Renal cortical epithelial cell (primary cell): Measurements from ENCODE around the gene IL1RAPL1. TPM values are rescaled to one million over a fixed set of nuclear protein-coding genes. Genes with fewer than 3 reads are reported as not detected.

Source experiments
- DNase-seq: peaks from one replicate; pipeline ENCODE4 v3.0.0-alpha.2; 2011; ENCODE audit warnings: low read depth
- total RNA-seq: library from RNA; depleted of rRNA; stranded (reverse); fragments of >200 nt; gene quantifications from 2 replicates; pipeline ENCODE4 v1.2.3, GENCODE V29; 2014

IL1RAPL1 gene
- total RNA-seq, 1 donor from 2014 or later: 0.05 TPM

GRCh38 chrX:29422034-29422433 is 834.8 kb downstream of the IL1RAPL1 start:
- no peak for DNase-seq

DNA sequence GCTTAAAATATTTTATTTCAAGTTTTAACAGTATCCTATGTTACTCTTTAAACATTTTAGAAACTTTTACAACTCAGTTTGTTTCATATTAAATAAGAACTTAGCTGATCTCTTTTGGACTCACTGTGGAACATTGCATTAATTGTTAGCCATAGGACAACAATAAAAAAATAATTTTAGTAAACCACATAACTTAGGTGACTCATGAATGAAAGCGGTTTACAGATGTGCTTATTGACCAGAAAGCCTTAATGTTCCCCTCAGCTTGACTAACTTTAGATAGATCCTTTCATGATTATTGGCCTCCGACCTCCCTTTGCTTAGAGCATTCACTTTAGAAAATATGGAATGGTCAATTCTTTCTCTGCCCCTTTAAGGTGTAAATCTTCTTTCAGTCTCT is 844.6 kb downstream of the IL1RAPL1 start:
- DNase-seq: no peak

GRCh38 chrX:29432534-29432933 is 845.3 kb downstream of the IL1RAPL1 start:
- no peak for DNase-seq

- no peak for DNase-seq
These were observed 847.7 kb downstream of the IL1RAPL1 start for GRCh38 chrX:29434939-29435338.

DNA sequence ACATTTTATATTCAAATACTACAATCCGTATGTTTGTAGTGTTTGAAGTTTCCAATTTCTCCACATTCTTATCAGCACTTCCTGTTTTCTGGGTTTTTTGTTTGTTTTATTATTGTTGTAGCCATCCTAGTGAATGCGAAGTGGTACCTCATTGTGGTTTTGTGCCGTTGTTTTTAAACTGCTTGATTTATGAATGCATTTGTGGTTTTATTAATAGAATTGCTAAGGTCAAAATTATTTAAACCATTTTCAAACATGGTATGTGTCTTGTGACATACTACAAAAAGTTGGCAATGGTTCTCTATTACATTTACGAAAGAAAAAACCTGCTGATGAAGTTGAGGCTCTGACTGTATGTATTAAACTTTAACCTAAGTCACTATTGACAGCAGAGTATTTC is 848.1 kb downstream of the IL1RAPL1 start:
- DNase-seq: no peak

DNA sequence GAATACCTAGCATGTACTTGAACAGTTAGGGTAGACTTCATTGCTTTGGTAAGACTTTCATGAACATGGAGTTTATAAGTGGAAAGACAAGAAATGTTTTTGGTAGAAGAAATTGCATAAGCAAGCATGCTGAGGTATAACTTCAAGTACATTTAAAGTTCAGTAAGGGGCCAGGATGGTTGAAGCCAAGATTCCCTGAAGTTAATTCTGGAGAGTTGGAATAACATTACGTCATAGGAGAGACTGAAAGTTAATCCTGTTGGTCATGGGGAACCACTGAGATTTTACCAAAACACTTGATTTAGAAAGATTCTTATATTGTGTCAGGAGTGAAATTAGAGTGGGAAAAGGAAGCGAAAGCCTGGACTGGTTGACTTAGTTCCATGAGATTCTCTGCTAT is 860.6 kb downstream of the IL1RAPL1 start:
- no peak for DNase-seq

GRCh38 chrX:29453333-29453732 is 866.1 kb downstream of the IL1RAPL1 start:
- no peak for DNase-seq

GRCh38 chrX:29455702-29456101 is 868.5 kb downstream of the IL1RAPL1 start:
- DNase-seq: no peak

DNA sequence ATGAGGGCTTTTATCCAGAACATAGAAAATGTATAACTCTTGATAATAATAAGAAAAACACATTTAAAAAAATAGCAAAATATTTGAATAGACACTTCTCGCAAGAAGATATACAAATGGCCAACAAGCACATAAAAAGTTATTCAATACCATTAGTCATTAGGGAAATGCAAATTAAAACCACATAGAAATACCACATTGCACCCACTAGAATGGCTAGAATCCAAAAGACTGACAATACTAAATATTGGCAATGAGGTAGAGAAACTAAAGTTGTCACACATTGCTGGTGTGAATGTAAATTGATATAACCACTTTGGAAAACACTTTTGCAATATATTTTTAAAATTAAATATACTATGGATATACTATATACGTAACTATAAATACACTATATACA is 873.8 kb downstream of the IL1RAPL1 start:
- DNase-seq: peak; percentile 15

- DNase-seq: no peak
These were observed 879.2 kb downstream of the IL1RAPL1 start for GRCh38 chrX:29466456-29466855.

DNA sequence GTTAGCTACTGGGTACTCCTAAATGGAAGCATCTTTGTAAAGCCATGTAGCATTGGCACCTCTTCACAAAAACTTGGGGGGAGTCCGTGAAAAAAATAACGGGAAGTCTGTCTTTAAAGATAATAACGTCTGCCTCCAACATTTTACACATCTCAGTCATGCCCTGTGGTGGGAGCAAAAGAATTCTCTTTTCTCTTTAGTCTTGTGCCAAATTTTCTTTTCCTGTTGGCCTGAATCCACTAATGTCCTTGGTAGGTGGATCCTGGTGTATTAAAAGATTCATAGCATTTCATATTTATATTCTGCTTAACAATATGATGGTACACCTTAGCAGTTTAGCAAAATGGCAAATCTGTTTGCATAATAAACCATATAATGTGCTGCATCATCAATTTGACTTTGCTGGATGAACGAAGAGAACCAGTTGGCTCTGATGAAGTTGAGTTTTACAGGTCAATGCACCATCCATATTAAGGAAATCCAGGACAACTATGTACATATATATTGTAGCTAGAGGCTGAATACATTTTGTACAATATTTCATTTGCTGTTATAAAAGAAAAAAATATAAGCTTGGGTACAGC is 881.8 kb downstream of the IL1RAPL1 start:
- DNase-seq: no peak

- peak; percentile 23 for DNase-seq
These were observed 882.8 kb downstream of the IL1RAPL1 start for GRCh38 chrX:29470030-29470429.

GRCh38 chrX:29471829-29472228 is 884.6 kb downstream of the IL1RAPL1 start:
- DNase-seq: no peak

DNA sequence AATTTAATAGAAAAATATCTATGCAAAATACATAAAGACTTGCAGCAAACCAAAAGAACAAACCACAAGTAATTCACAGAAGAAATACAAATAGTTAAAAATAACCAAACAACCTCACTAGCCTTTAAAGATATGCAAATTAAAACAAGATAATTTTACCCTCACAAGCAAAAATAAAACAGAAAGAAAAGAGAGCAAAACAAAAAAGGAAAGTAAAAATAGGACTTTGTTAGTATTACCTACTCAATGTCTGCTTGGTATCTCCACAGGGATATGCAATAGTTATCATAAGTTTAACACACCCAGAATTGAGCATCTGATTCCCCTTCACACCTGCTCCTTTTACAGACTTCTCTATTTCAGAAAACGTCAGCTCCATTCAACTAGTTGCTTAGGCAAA is 890.6 kb downstream of the IL1RAPL1 start:
- DNase-seq: no peak

DNA sequence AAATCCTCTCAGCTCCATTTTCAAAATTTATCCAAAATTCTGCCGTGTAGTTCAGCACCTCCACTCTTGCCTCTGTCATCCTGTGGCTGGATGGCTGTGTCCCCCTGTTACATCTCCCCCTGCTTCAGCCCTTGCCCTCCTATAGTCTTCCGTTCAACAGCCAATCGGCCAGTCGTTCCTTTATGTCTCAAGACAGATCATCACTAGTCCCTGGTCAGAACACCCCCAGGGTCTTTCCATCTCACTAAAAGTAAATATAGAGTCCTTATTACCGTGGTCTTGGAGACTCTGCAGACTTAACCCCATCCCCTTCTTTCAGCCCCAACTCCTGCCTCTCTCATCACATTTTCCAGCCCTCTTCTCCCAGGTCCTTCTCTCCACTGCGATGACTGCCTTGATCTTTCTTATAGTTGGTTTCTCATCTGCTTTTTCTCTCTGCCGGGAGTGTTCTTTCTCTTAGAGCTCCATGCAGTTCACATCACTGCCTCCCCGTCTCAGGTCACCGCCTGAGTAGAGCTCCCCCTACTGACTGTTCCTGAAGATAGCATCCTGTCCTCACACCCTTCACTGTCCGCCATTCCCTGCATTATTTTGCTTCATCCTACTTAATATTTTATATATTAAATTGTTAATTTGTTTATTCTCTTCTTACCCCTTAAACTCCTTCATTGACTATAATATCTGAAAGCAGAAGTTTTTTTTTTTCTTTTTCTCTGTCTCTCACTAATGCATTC is 891.3 kb downstream of the IL1RAPL1 start:
- DNase-seq: peak; percentile 6

DNA sequence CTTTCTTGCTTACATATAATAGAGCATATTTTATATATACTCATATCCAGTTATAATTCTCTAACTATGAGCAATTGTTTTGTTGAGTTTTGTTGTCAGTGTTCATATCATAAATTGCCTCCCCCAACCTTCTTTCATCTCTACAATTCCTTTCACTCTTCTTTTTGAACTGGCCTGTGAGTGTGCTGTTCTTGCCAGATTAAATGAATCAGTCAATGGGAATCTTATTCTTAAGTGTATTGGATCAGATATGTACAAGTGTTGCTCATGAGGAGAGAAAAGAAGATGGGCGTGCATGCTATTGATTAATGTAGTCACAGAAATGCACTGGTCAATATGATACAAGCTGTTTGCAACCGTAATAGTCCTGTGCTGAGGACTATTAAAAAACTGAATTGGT is 900.0 kb downstream of the IL1RAPL1 start:
- no peak for DNase-seq

GRCh38 chrX:29487714-29488113 is 900.5 kb downstream of the IL1RAPL1 start:
- no peak for DNase-seq

DNA sequence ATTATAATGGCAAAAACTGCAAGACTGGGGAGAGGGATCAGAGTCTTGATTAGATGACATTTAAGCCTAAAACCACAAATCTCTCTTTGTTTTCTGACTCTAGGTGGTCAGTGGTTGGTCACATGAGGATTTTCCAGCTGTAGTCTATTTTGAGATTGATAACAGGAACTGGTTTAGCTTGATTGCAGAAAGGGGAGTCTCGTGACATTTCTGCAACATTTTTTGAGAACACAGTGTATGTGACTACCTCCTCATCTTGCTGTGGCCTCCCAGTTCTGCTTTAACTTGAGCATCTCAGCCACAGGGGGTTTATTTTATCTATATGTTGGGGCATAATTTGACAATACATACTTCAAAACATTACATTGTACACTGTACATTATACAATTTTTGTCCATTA is 901.7 kb downstream of the IL1RAPL1 start:
- DNase-seq: no peak

DNA sequence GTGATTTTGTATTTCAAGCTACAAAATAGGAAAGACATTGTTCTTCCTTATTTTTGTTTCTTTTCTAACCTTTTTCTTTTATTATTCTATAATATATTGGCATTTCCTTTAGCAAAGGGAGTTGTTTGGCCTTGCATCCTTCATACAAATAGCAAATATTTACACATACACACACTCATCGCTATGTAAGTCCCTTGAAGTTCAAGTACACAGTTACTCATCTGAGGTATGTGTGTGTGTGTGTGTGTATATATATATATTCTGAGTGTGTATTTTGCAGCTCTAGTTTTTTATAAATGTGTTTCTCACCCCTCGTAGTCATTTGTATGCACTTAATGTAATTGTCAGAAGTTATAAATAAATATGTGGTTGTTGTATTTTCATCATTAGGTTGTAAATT is 903.4 kb downstream of the IL1RAPL1 start:
- no peak for DNase-seq

DNA sequence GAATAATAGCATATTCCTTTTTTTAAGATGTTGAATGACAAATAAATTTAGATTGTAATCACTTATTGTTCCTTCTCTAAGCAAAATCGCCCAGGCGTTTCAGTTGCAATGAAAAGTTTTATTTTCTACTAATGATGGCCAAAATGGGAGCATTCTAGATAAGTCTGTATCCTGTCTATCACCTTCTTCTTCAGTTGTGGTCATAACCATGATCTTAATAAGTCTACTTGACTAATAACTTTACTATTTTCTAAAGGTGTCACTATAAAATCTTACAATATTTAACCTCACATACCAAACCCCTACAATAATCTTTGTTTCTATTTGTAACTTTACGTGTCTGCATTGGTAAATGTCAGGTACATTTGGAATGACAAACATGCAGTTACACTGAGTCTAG is 904.4 kb downstream of the IL1RAPL1 start:
- no peak for DNase-seq

GRCh38 chrX:29496636-29497180 is 909.5 kb downstream of the IL1RAPL1 start:
- no peak for DNase-seq

DNA sequence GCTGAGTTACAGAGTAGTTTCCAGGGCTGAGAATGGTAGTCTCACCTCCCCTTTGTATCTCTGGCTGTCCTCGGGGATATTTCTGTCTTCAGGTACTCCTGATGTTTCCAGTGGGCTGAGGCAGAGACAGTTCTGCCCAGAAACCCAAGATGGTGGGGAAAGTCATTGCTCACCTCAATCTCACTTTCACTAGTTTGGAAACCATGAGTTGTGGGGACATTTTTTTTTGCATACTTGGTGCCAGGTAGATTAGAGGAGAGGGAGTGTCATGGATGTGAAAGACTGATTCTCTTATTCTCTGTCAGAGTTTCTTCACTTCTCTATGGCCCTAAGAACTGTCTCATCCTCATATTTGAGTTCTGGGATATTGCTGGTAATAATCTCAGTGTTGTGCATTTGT is 919.5 kb downstream of the IL1RAPL1 start:
- no peak for DNase-seq

GRCh38 chrX:29518100-29518499 is 930.9 kb downstream of the IL1RAPL1 start:
- no peak for DNase-seq

- no peak for DNase-seq
These were observed 941.0 kb downstream of the IL1RAPL1 start for GRCh38 chrX:29528281-29528680.
